Measurements from ENCODE around the gene CPNE6. TPM values are rescaled to one million over a fixed set of nuclear protein-coding genes. Genes with fewer than 3 reads are reported as not detected.

CPNE6 gene
- total RNA-seq, 6 donors from 2014 or later = not detected

GRCh38 chr14:24086193-24086955 lies 15.0 kb downstream of the CPNE6 start:
- TF ChIP-seq POLR2AphosphoS5 (IDR thresholded peaks at IDR 0.05) = no peak
- TF ChIP-seq POLR2A (IDR thresholded peaks at IDR 0.05) = no peak
- TF ChIP-seq CTCF (IDR thresholded peaks at IDR 0.05) = no peak
- no peak for TF ChIP-seq EP300 (IDR thresholded peaks at IDR 0.05)
- DNase-seq (no peak), ATAC-seq (ENCODE audit: low FRiP score in 2 of 2) (no peak)
- Histone ChIP-seq H3K4me1 (peaks cover 0 to 8% (median 6%) of the 10 kb centered on the region in 4 donors), H3K4me3 (no peak overlapping the region), H3K36me3 (no peaks in the 10 kb centered on the region), H3K9me3 (no peaks in the 10 kb centered on the region), H3K27me3 (no peaks in the 10 kb centered on the region), H3K27ac (no peak overlapping the region)
- WGBS, 2 donors = 83 to 85% methylated on average over 3 of the region's 3 CpGs

GRCh38 chr14:24087004-24087403 lies 15.6 kb downstream of the CPNE6 start:
- ATAC-seq (ENCODE audit: low FRiP score in 2 of 2) (no peak), DNase-seq (no peak)
- Histone ChIP-seq H3K9me3 (no peaks in the 10 kb centered on the region), H3K36me3 (no peaks in the 10 kb centered on the region), H3K27ac (no peak overlapping the region), H3K27me3 (no peaks in the 10 kb centered on the region), H3K4me1 (peaks cover 0 to 3% (median 2%) of the 10 kb centered on the region in 4 donors), H3K4me3 (no peak overlapping the region)
- WGBS, 2 donors = 81 to 82% methylated on average over 1 of the region's 1 CpG
- TF ChIP-seq EP300 (IDR thresholded peaks at IDR 0.05) (no peak), POLR2AphosphoS5 (IDR thresholded peaks at IDR 0.05) (no peak), POLR2A (IDR thresholded peaks at IDR 0.05) (no peak), CTCF (IDR thresholded peaks at IDR 0.05) (no peak)

DNA sequence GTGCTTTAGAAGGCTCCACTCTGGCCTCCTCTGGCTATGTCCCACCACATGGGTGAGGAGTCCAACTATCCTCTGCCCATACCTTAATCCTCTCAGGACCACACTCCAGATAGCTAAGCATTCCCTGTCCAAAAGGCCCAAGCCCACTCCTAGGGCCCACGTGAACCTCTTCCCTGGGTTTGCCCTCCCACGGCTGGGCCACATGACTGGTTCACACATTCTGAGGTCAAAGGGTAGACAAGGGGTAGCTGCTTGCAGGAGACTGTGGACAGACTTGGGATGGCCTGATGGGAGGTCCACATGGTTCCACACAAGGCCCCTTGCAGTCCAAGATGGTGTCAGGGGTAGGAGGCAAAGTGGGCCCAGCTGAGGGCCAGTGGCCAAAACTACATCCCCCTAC lies 16.7 kb downstream of the CPNE6 start:
- Histone ChIP-seq H3K4me3 (no peak overlapping the region), H3K27me3 (no peaks in the 10 kb centered on the region), H3K27ac (no peak overlapping the region), H3K4me1 (peaks cover 0 to 12% (median 8%) of the 10 kb centered on the region in 4 donors), H3K9me3 (no peaks in the 10 kb centered on the region), H3K36me3 (no peaks in the 10 kb centered on the region)
- WGBS, 2 donors = 80 to 97% methylated on average over 1 to 2 of the region's 2 CpGs
- ATAC-seq (ENCODE audit: low FRiP score in 2 of 2) (no peak), DNase-seq (no peak)
- TF ChIP-seq POLR2A (IDR thresholded peaks at IDR 0.05) = no peak
- no peak for TF ChIP-seq CTCF (IDR thresholded peaks at IDR 0.05)
- TF ChIP-seq EP300 (IDR thresholded peaks at IDR 0.05) = no peak
- no peak for TF ChIP-seq POLR2AphosphoS5 (IDR thresholded peaks at IDR 0.05)

DNA sequence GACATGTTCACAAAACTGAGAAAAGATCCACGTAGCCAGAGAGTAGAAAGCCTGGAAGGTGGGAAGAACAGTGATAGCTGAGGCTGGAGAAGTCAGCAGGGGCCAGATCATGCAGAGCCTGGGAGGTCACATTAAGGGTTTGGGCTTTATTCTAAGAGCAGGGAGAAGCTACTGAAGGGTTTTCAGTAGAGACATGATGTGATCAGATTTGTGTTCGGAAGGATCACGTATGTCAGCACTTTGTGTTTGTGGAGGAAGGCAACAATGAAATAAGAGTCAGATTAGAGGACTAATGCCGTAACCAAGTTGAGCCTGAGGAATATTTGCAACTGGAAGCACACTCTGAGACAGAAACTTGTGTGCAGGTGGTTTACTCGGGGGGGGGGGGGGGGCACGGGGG lies 18.5 kb downstream of the CPNE6 start:
- no peak for ATAC-seq (ENCODE audit: low FRiP score in 2 of 2)
- Histone ChIP-seq H3K9me3 (no peaks in the 10 kb centered on the region), H3K4me3 (no peak overlapping the region)

More for the DNA sequence above, 18.5 kb downstream of the CPNE6 start:
- peaks cover 4 to 23% (median 17%) of the 10 kb centered on the region in 4 donors for H3K4me1 ChIP-seq
- 88 to 91% methylated on average over 6 of the region's 6 CpGs for WGBS, 2 donors
- H3K27me3 ChIP-seq = no peaks in the 10 kb centered on the region
- H3K27ac ChIP-seq = no peak overlapping the region
- no peak for DNase-seq
- TF ChIP-seq EP300 (IDR thresholded peaks at IDR 0.05) = no peak
- no peak for TF ChIP-seq POLR2AphosphoS5 (IDR thresholded peaks at IDR 0.05)
- TF ChIP-seq CTCF (IDR thresholded peaks at IDR 0.05) = no peak
- no peak for TF ChIP-seq POLR2A (IDR thresholded peaks at IDR 0.05)
- H3K36me3 ChIP-seq = no peaks in the 10 kb centered on the region

Measured in upper lobe of left lung (tissue), 6 donors.